H9 (cell line): ENCODE measurements around the gene CFAP157. TPM values are rescaled to one million over a fixed set of nuclear protein-coding genes. Genes with fewer than 3 reads are reported as not detected.

Source experiments
- DNase-seq: peaks from one replicate; pipeline ENCODE4 v3.0.0-alpha.2; 2017
- H2AFZ ChIP-seq: one replicate; pipeline ENCODE4 v1.6.1; 2013; ENCODE audit warnings: mild to moderate bottlenecking, low read length, control low read depth, moderate library complexity
- H2AK5ac ChIP-seq: 2 replicates; pipeline ENCODE4 v1.6.1; 2013; ENCODE audit warnings: low read length, control low read depth, mixed read lengths; ENCODE audit not compliant: insufficient read length
- H2BK120ac ChIP-seq: one replicate; pipeline ENCODE4 v1.6.1; 2013; ENCODE audit warnings: low read depth, mild to moderate bottlenecking, low read length, control low read depth, inconsistent platforms; ENCODE audit not compliant: poor library complexity, severe bottlenecking
- H2BK12ac ChIP-seq: 2 replicates; pipeline ENCODE4 v1.6.1; 2013; ENCODE audit warnings: low read length, control low read depth, mixed read lengths, low read depth; ENCODE audit not compliant: insufficient read length
- H2BK15ac ChIP-seq: 2 replicates; pipeline ENCODE4 v1.6.1; 2013; ENCODE audit warnings: low read depth, low read length, control low read depth
- H2BK20ac ChIP-seq: one replicate; pipeline ENCODE4 v1.6.1; 2013; ENCODE audit warnings: low read depth, mild to moderate bottlenecking, low read length, control low read depth, inconsistent platforms; ENCODE audit not compliant: poor library complexity, severe bottlenecking
- H2BK5ac ChIP-seq: 2 replicates; pipeline ENCODE4 v1.6.1; 2013; ENCODE audit warnings: low read length, control low read depth, mixed read lengths; ENCODE audit not compliant: insufficient read length
- H3K14ac ChIP-seq: 2 replicates; pipeline ENCODE4 v1.6.1; 2013; ENCODE audit warnings: low read length, control low read depth; ENCODE audit not compliant: insufficient read depth
- H3K18ac ChIP-seq: 2 replicates; pipeline ENCODE4 v1.6.1; 2013; ENCODE audit warnings: low read depth, mild to moderate bottlenecking, mixed read lengths, low read length, control low read depth; ENCODE audit not compliant: insufficient read length
- H3K23ac ChIP-seq: 2 replicates; pipeline ENCODE4 v1.6.1; 2013; ENCODE audit warnings: low read length, control low read depth, mixed read lengths, low read depth; ENCODE audit not compliant: insufficient read length
- H3K23me2 ChIP-seq: 2 replicates; pipeline ENCODE4 v1.6.1; 2013; ENCODE audit warnings: low read depth, mild to moderate bottlenecking, mixed read lengths, low read length, control low read depth; ENCODE audit not compliant: insufficient read length, poor library complexity, severe bottlenecking
- H3K27ac ChIP-seq: 2 replicates; pipeline ENCODE4 v1.5.1; 2013; ENCODE audit warnings: low read length, control low read depth, mixed read lengths, low read depth; ENCODE audit not compliant: insufficient read length
- H3K27me3 ChIP-seq: 2 replicates; pipeline ENCODE4 v1.6.1; 2013; ENCODE audit warnings: low read length, control low read depth, inconsistent platforms; ENCODE audit not compliant: insufficient read depth
- H3K4ac ChIP-seq: 2 replicates; pipeline ENCODE4 v1.6.1; 2013; ENCODE audit warnings: low read depth, mild to moderate bottlenecking, control low read depth, inconsistent platforms, low read length, moderate library complexity
- H3K4me1 ChIP-seq: 2 replicates; pipeline ENCODE4 v1.6.1; 2013; ENCODE audit warnings: low read length, control low read depth, inconsistent platforms; ENCODE audit not compliant: insufficient read depth
- H3K4me2 ChIP-seq: 2 replicates; pipeline ENCODE4 v1.6.1; 2013; ENCODE audit warnings: low read length, control low read depth, mixed read lengths; ENCODE audit not compliant: insufficient read length, insufficient read depth
- H3K56ac ChIP-seq: 2 replicates; pipeline ENCODE4 v1.6.1; 2013; ENCODE audit warnings: low read depth, mild to moderate bottlenecking, mixed read lengths, low read length, control low read depth; ENCODE audit not compliant: insufficient read length
- H3K79me1 ChIP-seq: 2 replicates; pipeline ENCODE4 v1.6.1; 2013; ENCODE audit warnings: low read depth, mild to moderate bottlenecking, moderate library complexity, low read length, control low read depth, inconsistent platforms; ENCODE audit not compliant: insufficient read depth, poor library complexity, severe bottlenecking
- H3K79me2 ChIP-seq: 2 replicates; pipeline ENCODE4 v1.6.1; 2013; ENCODE audit warnings: low read length, control low read depth, inconsistent platforms; ENCODE audit not compliant: insufficient read depth
- H3K9ac ChIP-seq: 2 replicates; pipeline ENCODE4 v1.6.1; 2013; ENCODE audit warnings: low read length, control low read depth, mixed read lengths; ENCODE audit not compliant: insufficient read length; ENCODE audit errors: extremely low read depth
- H3K9me3 ChIP-seq: one replicate; pipeline ENCODE4 v1.6.1; 2013; ENCODE audit warnings: low read depth, low read length, inconsistent platforms; ENCODE audit not compliant: control insufficient read depth
- H3T11ph ChIP-seq: one replicate; pipeline ENCODE4 v1.6.1; 2013; ENCODE audit warnings: mild to moderate bottlenecking, low read length, control low read depth, inconsistent platforms
- H4K20me1 ChIP-seq: one replicate; pipeline ENCODE4 v1.6.1; 2013; ENCODE audit not compliant: control insufficient read depth, insufficient read length, insufficient read depth
- H4K5ac ChIP-seq: 2 replicates; pipeline ENCODE4 v1.6.1; 2013; ENCODE audit warnings: low read depth, mild to moderate bottlenecking, mixed read lengths, low read length, control low read depth; ENCODE audit not compliant: insufficient read length
- H4K8ac ChIP-seq: replicated peaks from 2 replicates; pipeline ENCODE4 v1.6.1; 2013; ENCODE audit warnings: low read length, control low read depth, mixed read lengths, low read depth; ENCODE audit not compliant: insufficient read length
- H4K91ac ChIP-seq: 2 replicates; pipeline ENCODE4 v1.6.1; 2013; ENCODE audit warnings: low read depth, mild to moderate bottlenecking, moderate library complexity, mixed read lengths, low read length, control low read depth; ENCODE audit not compliant: insufficient read length
- H3K27ac Mint-ChIP-seq, 3 experiments: 2 replicates in 2 of 3; 3 replicates in 1 of 3; pipeline ENCODE4 v1.8.0; 2020 to 2021; ENCODE audit warnings: mixed read lengths in 3 of 3, mild to moderate bottlenecking in 1 of 3, moderate library complexity in 1 of 3
- H3K27me3 Mint-ChIP-seq: 2 replicates; pipeline ENCODE4 v1.8.0; 2021; ENCODE audit warnings: low read depth, mild to moderate bottlenecking, moderate library complexity, mixed read lengths
- H3K36me3 Mint-ChIP-seq, 3 experiments: 2 replicates in 2 of 3; 3 replicates in 1 of 3; pipeline ENCODE4 v1.8.0; 2020 to 2021; ENCODE audit warnings: low read depth in 3 of 3, mixed read lengths in 3 of 3; ENCODE audit not compliant: insufficient read depth in 1 of 3
- H3K4me1 Mint-ChIP-seq, 2 experiments: 2 replicates each; pipeline ENCODE4 v1.8.0; 2020; ENCODE audit warnings: mixed read lengths in 2 of 2
- H3K4me3 Mint-ChIP-seq, 2 experiments: 2 replicates in 1 of 2; 3 replicates in 1 of 2; pipeline ENCODE4 v1.8.0; 2020 to 2021; ENCODE audit warnings: mild to moderate bottlenecking in 2 of 2, mixed read lengths in 2 of 2, moderate library complexity in 1 of 2
- H3K9me3 Mint-ChIP-seq, 2 experiments: 2 replicates in 1 of 2; 3 replicates in 1 of 2; pipeline ENCODE4 v1.8.0; 2020; ENCODE audit warnings: mild to moderate bottlenecking in 2 of 2, mixed read lengths in 2 of 2, moderate library complexity in 1 of 2
- CTCF ChIP-seq: fragments of 200-600 bp; sonication (generic); conservative IDR thresholded peaks from 3 replicates; pipeline ENCODE4 v1.8.0; 2021; ENCODE audit warnings: antibody characterized with exemption, mild to moderate bottlenecking
- whole genome bisulfite sequencing: extraction: QIAGEN DNeasy Blood & Tissue Kit; methylation state at CpG from one replicate; pipeline ENCODE4 v1.1.7; 2013; ENCODE audit warnings: missing lambda C conversion rate, low lambda C conversion rate, mixed read lengths; ENCODE audit not compliant: insufficient read length; ENCODE audit errors: extremely low coverage; 5-methylcytosine and 5-hydroxymethylcytosine counted together
- total RNA-seq: library from RNA; stranded (reverse); gene quantifications from 2 replicates; pipeline ENCODE4 v1.2.1, GENCODE V29; 2021

CFAP157 gene
- total RNA-seq, 1 experiment from 2014 or later, result 0.22 TPM

- Histone ChIP-seq H2AK5ac (no peak overlapping the region), H4K5ac (no peak overlapping the region), H2BK20ac (peak overlapping the region; percentile 92), H4K20me1 (no peaks in the 10 kb centered on the region), H3K23me2 (no peaks in the 10 kb centered on the region), H4K8ac (no peak overlapping the region), H3K79me2 (no peaks in the 10 kb centered on the region), H3K9ac (no peak overlapping the region), H3K18ac (peak overlapping the region; percentile 89), H3K4me2 (no peak overlapping the region), H3K14ac (peak overlapping the region; percentile 85; the same call in 1 of the 2 replicates), H2BK5ac (no peak overlapping the region), H3K23ac (no peak overlapping the region), H2BK12ac (no peak overlapping the region), H3K9me3 (no peaks in the 10 kb centered on the region), H2AFZ (no peak overlapping the region), H3K27me3 (no peaks in the 10 kb centered on the region), H3T11ph (peak overlapping the region; percentile 0), H2BK120ac (peak overlapping the region; percentile 54), H3K56ac (no peak overlapping the region), H4K91ac (no peak overlapping the region), H3K4me1 (no peaks in the 10 kb centered on the region), H3K79me1 (no peaks in the 10 kb centered on the region), H3K4ac (peak overlapping the region; percentile 15), H2BK15ac (no peak overlapping the region), H3K27ac (no peak overlapping the region)
- Mint-ChIP-seq H3K36me3 (no peaks in the 10 kb centered on the region; a peak in 1 of 7 replicates), H3K4me1 (peaks cover 9 to 10% of the 10 kb centered on the region in 2 experiments), H3K27ac (peak overlapping the region in 1 of 3 experiments; percentile 77; a peak in 2 of 7 replicates), H3K4me3 (peak overlapping the region; percentile 70 to 89), H3K9me3 (no peaks in the 10 kb centered on the region), H3K27me3 (peaks cover 15% of the 10 kb centered on the region)
- WGBS, result no CpG with 5 or more reads among the region's 15 CpGs
- no peak; the same call in 2 of the 3 replicates for TF ChIP-seq CTCF
- DNase-seq, result no peak
Measured at GRCh38 chr9:127735530-127736185, 28.9 kb downstream of the CFAP157 start.
